SK-N-SH treated with all-trans-retinoic acid at 6 μM for 48 hours (cell line): ENCODE results near the gene PTTG1IP2.

Source experiments
- TOX ChIP-seq: fragments of 250-450 bp; sonication (Bioruptor Pico); IDR thresholded peaks from 2 replicates; pipeline ENCODE4 v1.8.0; 2021; ENCODE audit warnings: mild to moderate bottlenecking, moderate library complexity, borderline replicate concordance
- ZC3H10 ChIP-seq: fragments of 250-450 bp; sonication (Bioruptor Pico); IDR thresholded peaks from 2 replicates; pipeline ENCODE4 v1.5.1; 2021; ENCODE audit warnings: mild to moderate bottlenecking, moderate library complexity
- ZFP3 ChIP-seq: fragments of 250-450 bp; sonication (Bioruptor Pico); IDR thresholded peaks from 2 replicates; pipeline ENCODE4 v1.5.0; 2020; ENCODE audit warnings: mild to moderate bottlenecking, moderate library complexity
- ZFP30 ChIP-seq: fragments of 450-650 bp; formaldehyde crosslinking; IDR thresholded peaks from 2 replicates; pipeline ENCODE4 v1.5.0; 2022; ENCODE audit warnings: mild to moderate bottlenecking, moderate library complexity
- ZNF565 ChIP-seq: fragments of 450-650 bp; formaldehyde crosslinking; conservative IDR thresholded peaks from 2 replicates; pipeline ENCODE4 v1.5.0; 2020; ENCODE audit warnings: low read depth, mild to moderate bottlenecking, moderate library complexity
- ZNF70 ChIP-seq: fragments of 450-650 bp; formaldehyde crosslinking; IDR thresholded peaks from 2 replicates; pipeline ENCODE4 v1.5.0; 2020; ENCODE audit warnings: mild to moderate bottlenecking, moderate library complexity
- TF ChIP-seq, protein P1 (sequence below): fragments of 250-450 bp; sonication (Bioruptor Pico); IDR thresholded peaks from 2 replicates; pipeline ENCODE4 v1.8.0; 2021; ENCODE audit warnings: low read depth, mild to moderate bottlenecking, moderate library complexity, borderline replicate concordance
- TF ChIP-seq, protein P2 (sequence below): fragments of 250-450 bp; sonication (Bioruptor Pico); IDR thresholded peaks from 2 replicates; pipeline ENCODE4 v1.8.0; 2020; ENCODE audit warnings: mild to moderate bottlenecking, moderate library complexity, borderline replicate concordance

DNA sequence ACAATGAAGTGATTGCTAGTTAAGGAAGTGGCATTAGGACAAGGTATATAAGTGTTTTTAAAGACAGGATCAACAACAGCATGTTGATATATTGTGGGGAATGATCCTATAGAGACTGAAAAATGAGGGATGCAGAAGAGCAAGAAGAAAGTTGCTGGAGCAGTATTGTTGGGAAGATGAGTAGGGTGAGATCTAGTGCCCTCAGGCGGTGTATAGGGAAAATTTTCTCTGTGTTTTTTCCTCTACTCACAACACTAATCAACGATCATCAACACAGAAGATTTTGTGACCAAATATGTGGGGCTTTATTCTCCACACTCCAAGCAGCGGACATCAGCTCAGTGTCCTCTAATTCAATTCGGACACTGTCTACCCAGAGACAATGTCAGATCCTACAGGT is 9.6 kb upstream of the PTTG1IP2 start:
- TF ChIP-seq, protein P1, sequence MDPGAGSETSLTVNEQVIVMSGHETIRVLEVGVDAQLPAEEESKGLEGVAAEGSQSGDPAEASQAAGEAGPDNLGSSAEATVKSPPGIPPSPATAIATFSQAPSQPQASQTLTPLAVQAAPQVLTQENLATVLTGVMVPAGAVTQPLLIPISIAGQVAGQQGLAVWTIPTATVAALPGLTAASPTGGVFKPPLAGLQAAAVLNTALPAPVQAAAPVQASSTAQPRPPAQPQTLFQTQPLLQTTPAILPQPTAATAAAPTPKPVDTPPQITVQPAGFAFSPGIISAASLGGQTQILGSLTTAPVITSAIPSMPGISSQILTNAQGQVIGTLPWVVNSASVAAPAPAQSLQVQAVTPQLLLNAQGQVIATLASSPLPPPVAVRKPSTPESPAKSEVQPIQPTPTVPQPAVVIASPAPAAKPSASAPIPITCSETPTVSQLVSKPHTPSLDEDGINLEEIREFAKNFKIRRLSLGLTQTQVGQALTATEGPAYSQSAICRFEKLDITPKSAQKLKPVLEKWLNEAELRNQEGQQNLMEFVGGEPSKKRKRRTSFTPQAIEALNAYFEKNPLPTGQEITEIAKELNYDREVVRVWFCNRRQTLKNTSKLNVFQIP (CRISPR knock-in tag), result no peak
- TF ChIP-seq, protein P2, sequence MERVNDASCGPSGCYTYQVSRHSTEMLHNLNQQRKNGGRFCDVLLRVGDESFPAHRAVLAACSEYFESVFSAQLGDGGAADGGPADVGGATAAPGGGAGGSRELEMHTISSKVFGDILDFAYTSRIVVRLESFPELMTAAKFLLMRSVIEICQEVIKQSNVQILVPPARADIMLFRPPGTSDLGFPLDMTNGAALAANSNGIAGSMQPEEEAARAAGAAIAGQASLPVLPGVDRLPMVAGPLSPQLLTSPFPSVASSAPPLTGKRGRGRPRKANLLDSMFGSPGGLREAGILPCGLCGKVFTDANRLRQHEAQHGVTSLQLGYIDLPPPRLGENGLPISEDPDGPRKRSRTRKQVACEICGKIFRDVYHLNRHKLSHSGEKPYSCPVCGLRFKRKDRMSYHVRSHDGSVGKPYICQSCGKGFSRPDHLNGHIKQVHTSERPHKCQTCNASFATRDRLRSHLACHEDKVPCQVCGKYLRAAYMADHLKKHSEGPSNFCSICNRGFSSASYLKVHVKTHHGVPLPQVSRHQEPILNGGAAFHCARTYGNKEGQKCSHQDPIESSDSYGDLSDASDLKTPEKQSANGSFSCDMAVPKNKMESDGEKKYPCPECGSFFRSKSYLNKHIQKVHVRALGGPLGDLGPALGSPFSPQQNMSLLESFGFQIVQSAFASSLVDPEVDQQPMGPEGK (CRISPR knock-in tag), result no peak
- TF ChIP-seq ZFP30 (no peak), TOX (CRISPR knock-in tag) (no peak), ZFP3 (no peak), ZNF565 (no peak), ZC3H10 (CRISPR knock-in tag) (no peak), ZNF70 (CRISPR knock-in tag) (no peak)
